Esophagus squamous epithelium (tissue), 5 donors: Measurements from ENCODE around the gene KRT80. TPM values are rescaled to one million over a fixed set of nuclear protein-coding genes. Genes with fewer than 3 reads are reported as not detected.

ENCODE experiments used
- DNase-seq: peaks from one replicate; lab custom pipeline; 2025; lab: John Stamatoyannopoulos, UW
- H3K27ac ChIP-seq, 4 donors: fragments of 200-600 bp; sonication (generic); one replicate each; pipeline ENCODE4 v1.5.1; 2016 to 2019; ENCODE audit warnings: mild to moderate bottlenecking in 1 of 4
- H3K27me3 ChIP-seq, 4 donors: fragments of 200-600 bp; sonication (generic); 1 replicate in 3 of 4; 2 replicates in 1 of 4; pipeline versions ENCODE4 v1.5.1 to v1.6.0; 2017 to 2021; ENCODE audit warnings: antibody characterized with exemption in 1 of 4
- H3K36me3 ChIP-seq, 3 donors: fragments of 200-600 bp; sonication (generic); one replicate each; pipeline ENCODE4 v1.5.1; 2016 to 2019
- H3K4me1 ChIP-seq, 3 donors: fragments of 200-600 bp; sonication (generic); one replicate each; pipeline ENCODE4 v1.5.1; 2017 to 2019
- H3K4me3 ChIP-seq, 4 donors: fragments of 200-600 bp; sonication (generic); 1 replicate in 3 of 4; 2 replicates in 1 of 4; pipeline ENCODE4 v1.5.1; 2016 to 2019; ENCODE audit warnings: mild to moderate bottlenecking in 2 of 4, moderate library complexity in 1 of 4
- H3K9me3 ChIP-seq, 3 donors: fragments of 200-600 bp; sonication (generic); one replicate each; pipeline ENCODE4 v1.5.1; 2016 to 2019
- CTCF ChIP-seq, 6 experiments: fragments of 450-650 bp in 4 of 6; fragments of 200-600 bp in 2 of 6; sonication (generic) in 2 of 6; IDR thresholded peaks; one replicate each; pipeline ENCODE4 v1.5.1; 2016 to 2019; ENCODE audit warnings: antibody characterized with exemption in 6 of 6, mild to moderate bottlenecking in 4 of 6, moderate library complexity in 4 of 6
- POLR2A ChIP-seq, 4 donors: fragments of 450-650 bp; IDR thresholded peaks; one replicate each; pipeline ENCODE4 v1.6.1; 2017; ENCODE audit warnings: antibody characterized with exemption in 4 of 4, mild to moderate bottlenecking in 4 of 4, moderate library complexity in 3 of 4
- WGBS, 2 donors: methylation state at CpG; one replicate each; pipeline ENCODE4 v1.1.5; 2018; 5-methylcytosine and 5-hydroxymethylcytosine counted together
- intact Hi-C: fragments of 100-400 bp; cut with DNase I; formaldehyde crosslinking; loops from one replicate; pipeline ENCODE4 v1.15.0; 2022
- total RNA-seq, 4 donors: library from RNA; depleted of rRNA; stranded (reverse); fragments of >200 nt; gene quantifications; one replicate each; pipeline ENCODE4 v1.1.0, GENCODE V29; 2016
- donor health status: DM: yes; HTN: yes; CAD: no.

Gene KRT80
- total RNA-seq, 4 donors from 2014 or later = 11.4 to 39.6 (median 16.5) TPM

- WGBS, 2 donors = 44 to 64% methylated on average over 5 to 12 of the region's 19 CpGs
- Histone ChIP-seq H3K36me3 (no peaks in the 10 kb centered on the region), H3K27ac (no peak overlapping the region), H3K27me3 (peaks cover 0 to 41% (median 0%) of the 10 kb centered on the region in 4 donors), H3K9me3 (no peaks in the 10 kb centered on the region), H3K4me1 (peaks cover 3 to 68% (median 26%) of the 10 kb centered on the region in 3 donors), H3K4me3 (no peak overlapping the region)
- TF ChIP-seq CTCF (IDR thresholded peaks at IDR 0.05) (no peak), POLR2A (IDR thresholded peaks at IDR 0.05) (no peak)
- no peak for DNase-seq
- intact Hi-C loops = no loop called here
Observed at GRCh38 chr12:52120951-52121823, 70.6 kb downstream of the KRT80 start.

GRCh38 chr12:52119398-52120254 is 72.2 kb downstream of the KRT80 start:
- intact Hi-C loops = no loop called here
- Histone ChIP-seq H3K36me3 (no peaks in the 10 kb centered on the region), H3K4me3 (no peak overlapping the region)

More at GRCh38 chr12:52119398-52120254, 72.2 kb downstream of the KRT80 start:
- H3K4me1 ChIP-seq = peaks cover 3 to 63% (median 20%) of the 10 kb centered on the region in 3 donors
- H3K27ac ChIP-seq = peak overlapping the region in 1 of 4 donors; percentile 38
- 16 to 37% methylated on average over 8 to 9 of the region's 23 CpGs for WGBS, 2 donors
- TF ChIP-seq POLR2A (IDR thresholded peaks at IDR 0.05) (no peak), CTCF (IDR thresholded peaks at IDR 0.05) (peak; percentile 37 to 73 (median 53))
- no peak for DNase-seq
- H3K27me3 ChIP-seq = peaks cover 0 to 49% (median 0%) of the 10 kb centered on the region in 4 donors
- H3K9me3 ChIP-seq = no peaks in the 10 kb centered on the region

Other genes starting within 250 kb of the KRT80 start
- gene ACVR1B, start 240.3 kb downstream of the KRT80 start, total RNA-seq = 10 to 100 TPM; 11.4 to 31.7 (median 16.8) TPM
- 10 to 100 TPM in 1 of 4 donors, 1 to 10 TPM in 3; 1.7 to 10.7 (median 3.6) TPM for gene TAMALIN, start 185.1 kb downstream of the KRT80 start, total RNA-seq
- gene NR4A1, start 140.6 kb downstream of the KRT80 start, total RNA-seq = 10 to 100 TPM in 1 of 4 donors, 1 to 10 TPM in 3; 3.4 to 12.6 (median 5.6) TPM
- 10 to 100 TPM; 36.7 to 54.7 (median 40.4) TPM for gene ATG101, start 122.0 kb downstream of the KRT80 start, total RNA-seq
- gene SMIM41, start 112.3 kb downstream of the KRT80 start, total RNA-seq = 1 to 10 TPM in 2 of 4 donors, under 1 TPM in 1, not detected in 1; 0.50 to 5.7 (median 1.8) TPM
- gene KRT7, start 41.2 kb upstream of the KRT80 start, total RNA-seq = 100 to 1,000 TPM in 1 of 4 donors, 10 to 100 TPM in 3; 18.7 to 118 (median 64.4) TPM
- not detected for gene KRT86, start 82.6 kb upstream of the KRT80 start, total RNA-seq
- not detected for gene KRT81, start 99.5 kb upstream of the KRT80 start, total RNA-seq
- gene KRT83, start 129.4 kb upstream of the KRT80 start, total RNA-seq = not detected
- gene KRT85, start 175.5 kb upstream of the KRT80 start, total RNA-seq = not detected
- under 1 TPM in 1 of 4 donors, not detected in 3; 0.30 TPM for gene KRT84, start 193.6 kb upstream of the KRT80 start, total RNA-seq
- not detected for gene KRT82, start 214.3 kb upstream of the KRT80 start, total RNA-seq
- gene KRT75, start 242.4 kb upstream of the KRT80 start, total RNA-seq = under 1 TPM in 1 of 4 donors, not detected in 3; 0.44 TPM